ENCODE results near the gene ADAR.

ADAR gene

GRCh38 chr1:154619181-154619948 lies 11.4 kb upstream of the ADAR start:
- DNase-seq (ENCODE audit: low read depth, low spot score): no peak

GRCh38 chr1:154616659-154617345 lies 8.8 kb upstream of the ADAR start:
- no peak for DNase-seq (ENCODE audit: low read depth, low spot score)

GRCh38 chr1:154615411-154615810 lies 7.4 kb upstream of the ADAR start:
- DNase-seq (ENCODE audit: low read depth, low spot score): no peak

GRCh38 chr1:154614901-154615300 lies 6.9 kb upstream of the ADAR start:
- DNase-seq (ENCODE audit: low read depth, low spot score): no peak

GRCh38 chr1:154614247-154614646 lies 6.3 kb upstream of the ADAR start:
- no peak for DNase-seq (ENCODE audit: low read depth, low spot score)

DNA sequence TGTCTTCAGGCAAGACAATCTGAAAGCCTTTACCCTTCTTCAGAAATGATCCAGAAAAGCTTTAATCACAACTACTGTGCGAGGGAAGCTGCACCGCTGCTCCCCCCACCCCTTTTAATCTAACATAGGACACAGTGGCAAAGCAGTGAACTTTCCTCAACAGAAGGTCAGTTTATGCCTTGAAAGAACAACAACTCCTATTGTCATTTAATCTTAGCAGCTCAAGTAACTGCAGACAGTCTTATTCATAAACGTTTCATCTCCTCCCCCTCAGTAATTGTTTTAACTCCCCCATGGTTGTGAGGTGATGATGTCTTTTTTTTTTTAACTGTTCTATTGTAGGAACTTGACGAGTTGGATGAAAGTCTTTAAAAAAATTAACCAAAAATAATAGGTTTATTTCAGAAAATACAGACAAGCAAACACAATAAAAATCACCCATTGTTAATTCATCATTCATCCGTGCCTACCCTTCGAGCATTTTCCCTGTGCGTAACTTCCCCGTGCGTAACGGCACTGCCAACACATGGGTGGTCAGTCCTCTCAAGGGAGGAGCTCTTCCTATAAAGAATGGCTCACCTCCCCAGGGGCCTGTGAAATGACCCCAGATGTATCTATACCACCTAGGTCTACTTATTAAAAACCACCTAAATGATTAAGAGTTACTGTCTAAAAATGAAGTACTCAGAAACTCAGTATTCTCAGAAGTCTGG lies 3.3 kb upstream of the ADAR start:
- DNase-seq (ENCODE audit: low read depth, low spot score): no peak

GRCh38 chr1:154609398-154610380 lies 1.7 kb upstream of the ADAR start:
- DNase-seq (ENCODE audit: low read depth, low spot score): no peak

- no peak for DNase-seq (ENCODE audit: low read depth, low spot score)
Measured at GRCh38 chr1:154608397-154609270, 648 bp upstream of the ADAR start.

DNA sequence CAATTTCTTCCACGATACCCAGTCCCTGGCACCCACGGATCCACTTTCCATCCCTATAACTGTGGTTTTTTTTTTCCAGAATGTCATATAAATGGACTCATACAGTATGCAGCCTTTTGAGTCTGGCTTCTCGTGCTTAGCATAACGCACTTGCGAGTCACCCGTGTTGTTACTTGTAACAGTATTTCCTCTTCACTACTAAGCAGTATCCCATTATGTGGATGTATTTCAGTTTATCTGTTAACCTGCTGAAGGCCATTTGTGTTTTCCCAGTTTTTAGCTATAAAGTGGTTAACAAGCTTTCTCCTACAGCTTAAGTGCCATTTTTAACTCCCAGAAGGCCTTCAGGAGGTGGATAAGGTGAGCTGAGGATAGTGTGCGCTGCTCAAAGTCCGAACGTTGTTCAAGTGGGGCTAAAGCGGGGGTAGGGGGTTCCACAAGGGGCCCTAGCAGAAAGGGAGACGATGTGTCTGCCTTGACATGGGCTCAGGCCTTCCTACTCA lies 829 bp downstream of the ADAR start:
- DNase-seq (ENCODE audit: low read depth, low spot score): no peak

GRCh38 chr1:154605534-154605933 lies 2.5 kb downstream of the ADAR start:
- DNase-seq (ENCODE audit: low read depth, low spot score): no peak

GRCh38 chr1:154603317-154603716 lies 4.7 kb downstream of the ADAR start:
- DNase-seq (ENCODE audit: low read depth, low spot score): no peak

GRCh38 chr1:154599658-154600057 lies 8.3 kb downstream of the ADAR start:
- DNase-seq (ENCODE audit: low read depth, low spot score): no peak

DNA sequence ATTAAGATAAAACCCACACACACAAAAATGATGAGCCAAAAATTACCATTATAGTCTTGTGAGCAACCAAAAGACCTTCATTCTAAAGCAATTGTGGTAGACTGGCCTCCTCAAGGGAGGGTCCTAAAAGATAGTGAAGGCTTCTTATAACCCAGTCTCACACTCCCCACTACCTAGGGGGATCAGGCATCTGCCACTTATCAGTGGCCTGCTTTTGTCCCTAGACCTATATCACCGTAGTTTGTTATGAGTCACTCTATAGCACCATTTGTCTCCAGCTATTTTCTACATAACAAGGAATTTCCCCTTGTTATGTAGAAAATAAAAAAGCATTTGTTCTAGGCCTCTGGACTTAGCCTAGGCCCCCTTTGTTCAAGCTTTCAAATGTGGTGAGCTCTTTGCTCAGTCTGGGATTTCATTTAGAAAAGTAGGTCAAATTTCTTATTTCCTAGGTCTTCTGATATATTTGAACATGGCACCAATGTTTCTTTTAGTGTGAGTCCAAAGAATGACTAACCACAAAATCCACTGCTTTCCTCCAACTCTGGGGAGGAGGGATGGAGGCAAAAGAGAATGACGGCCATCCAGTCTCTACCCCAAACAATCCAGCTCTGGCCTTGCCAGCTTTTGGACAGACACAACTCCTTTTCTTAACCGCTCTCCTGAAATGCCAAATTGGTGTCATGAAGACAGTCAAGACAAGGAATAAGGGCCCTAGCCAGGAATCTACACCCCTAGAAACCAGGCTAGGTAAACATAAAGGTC lies 8.9 kb downstream of the ADAR start:
- DNase-seq (ENCODE audit: low read depth, low spot score): no peak

DNA sequence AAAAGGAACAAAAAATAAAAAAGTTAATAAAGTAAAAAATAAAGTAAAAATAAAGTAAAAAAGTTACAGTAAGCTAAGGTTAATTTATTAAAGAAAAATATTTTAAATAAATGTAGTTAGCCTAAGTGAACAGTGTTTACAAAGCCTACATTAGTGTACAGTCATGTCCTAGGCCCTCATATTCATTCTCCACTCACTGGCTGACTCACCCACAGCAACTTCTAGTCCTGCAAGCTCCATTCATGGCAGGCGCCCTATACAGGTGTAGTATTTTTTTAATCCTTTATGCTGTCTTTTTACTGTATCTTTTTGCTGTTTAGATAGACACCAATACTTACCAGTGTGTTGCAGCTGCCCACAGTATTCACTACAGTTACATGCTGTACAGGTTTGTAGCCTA lies 12.4 kb downstream of the ADAR start:
- DNase-seq (ENCODE audit: low read depth, low spot score): no peak

DNA sequence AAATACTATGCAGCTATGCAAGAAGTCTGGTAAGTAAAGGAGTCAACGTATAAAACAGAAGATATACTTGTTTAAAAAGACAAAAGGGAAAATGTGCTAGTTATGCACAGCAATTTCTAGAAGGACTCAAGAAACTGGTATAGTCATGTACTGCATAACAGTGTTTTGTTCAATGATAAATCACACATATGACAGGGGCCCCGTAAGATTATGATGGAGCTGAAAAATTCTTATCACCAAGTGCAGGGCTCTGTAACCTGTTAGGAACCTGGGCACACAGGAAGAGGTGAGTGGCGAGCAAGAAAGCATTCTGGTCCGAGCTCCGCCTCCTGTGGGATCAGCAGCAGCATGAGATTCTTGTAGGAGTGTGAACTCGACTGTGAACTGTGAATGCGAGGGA lies 13.2 kb downstream of the ADAR start:
- DNase-seq (ENCODE audit: low read depth, low spot score): no peak

GRCh38 chr1:154593390-154593789 lies 14.6 kb downstream of the ADAR start:
- no peak for DNase-seq (ENCODE audit: low read depth, low spot score)

DNA sequence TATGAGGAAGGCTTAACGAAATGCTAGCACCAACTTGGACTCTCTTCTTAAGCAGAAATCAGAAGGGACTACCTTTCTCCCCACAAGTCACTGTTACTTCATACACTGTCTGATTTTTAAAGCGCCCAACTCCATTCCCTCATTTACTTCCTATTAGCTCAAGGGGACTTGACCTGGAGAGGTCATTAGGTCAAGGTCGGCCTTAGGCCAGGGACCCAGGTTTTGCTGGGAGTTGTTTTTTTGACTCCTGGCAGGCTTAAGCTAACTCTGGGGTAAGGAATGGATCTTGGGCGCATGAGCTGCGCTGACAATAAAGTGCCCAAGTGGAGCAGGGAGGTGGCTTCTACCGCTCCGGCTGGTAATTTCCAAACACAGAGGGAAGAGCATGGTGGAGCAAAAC lies 16.8 kb downstream of the ADAR start:
- no peak for DNase-seq (ENCODE audit: low read depth, low spot score)

DNA sequence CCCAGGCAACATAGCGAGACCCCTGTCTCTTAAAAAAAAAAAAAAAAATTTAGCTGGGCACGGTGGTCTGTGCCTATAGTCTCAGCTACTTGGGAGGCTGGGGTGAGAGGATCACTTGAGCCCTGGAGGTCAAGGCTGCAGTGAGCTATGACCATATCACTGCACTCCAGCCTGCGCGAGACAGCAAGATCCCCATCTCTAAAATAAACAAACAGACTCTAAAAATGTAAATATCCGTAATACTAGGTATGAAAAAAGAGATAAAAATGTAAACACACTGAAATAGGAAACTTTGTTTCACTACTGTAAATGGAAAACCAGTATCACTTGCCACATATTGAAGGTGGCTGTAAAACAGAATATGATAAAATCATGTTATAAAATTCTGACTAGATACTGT lies 17.2 kb downstream of the ADAR start:
- DNase-seq (ENCODE audit: low read depth, low spot score): no peak

DNA sequence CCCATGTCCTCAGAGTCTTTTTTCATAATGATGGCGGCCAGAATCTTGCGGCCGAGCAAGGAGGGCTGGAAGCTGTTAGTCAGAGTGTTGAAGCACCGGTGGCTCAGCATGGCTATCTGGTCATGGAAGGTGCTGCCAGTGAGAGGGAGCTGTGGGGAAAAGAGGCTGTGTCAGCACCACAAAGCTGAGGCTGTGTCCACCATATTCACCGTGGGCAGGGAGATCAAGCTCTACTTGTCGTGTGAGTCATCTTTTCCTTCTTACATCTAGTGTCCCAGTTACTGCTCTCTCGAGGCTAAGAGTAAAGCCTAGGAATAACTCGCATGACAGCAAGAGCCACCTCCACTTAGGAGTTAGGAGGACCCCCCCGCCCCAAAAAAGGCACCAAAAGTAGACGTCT lies 18.2 kb downstream of the ADAR start:
- DNase-seq (ENCODE audit: low read depth, low spot score): no peak

GRCh38 chr1:154586641-154587040 lies 21.3 kb downstream of the ADAR start:
- DNase-seq (ENCODE audit: low read depth, low spot score): no peak

All from activated naive CD8-positive, alpha-beta T cell treated with anti-CD3 and anti-CD28 coated beads, Interleukin-2, amount 50 U/mL, for 16 hours (primary cell).